CD4-positive, alpha-beta T cell treated with Interleukin-17A for 1 hour (primary cell): ENCODE results near the gene RHOB.

ENCODE experiments used
- DNase-seq: peaks from one replicate; pipeline ENCODE4 v3.0.0-alpha.2; 2020

The RHOB gene

DNA sequence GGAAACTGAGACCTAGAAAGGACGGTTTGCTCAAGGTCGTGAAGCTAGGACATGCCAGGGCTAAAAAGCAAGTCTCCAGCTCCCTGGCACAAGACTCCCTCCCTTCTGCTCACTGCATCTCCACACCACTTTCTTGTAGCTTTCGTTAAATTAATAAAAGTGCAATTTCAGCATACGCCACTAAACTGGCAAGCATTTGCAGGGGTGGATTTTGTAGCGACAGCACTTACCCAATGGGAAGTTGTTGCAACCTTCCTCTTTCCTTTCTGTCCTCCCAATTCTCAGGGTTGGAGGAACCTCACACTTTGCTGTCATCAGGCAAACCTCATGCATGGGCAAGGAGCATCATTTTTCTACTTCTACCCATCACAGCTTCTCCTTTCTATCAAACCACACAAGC is 7.4 kb upstream of the RHOB start:
- DNase-seq = peak; percentile 32

DNA sequence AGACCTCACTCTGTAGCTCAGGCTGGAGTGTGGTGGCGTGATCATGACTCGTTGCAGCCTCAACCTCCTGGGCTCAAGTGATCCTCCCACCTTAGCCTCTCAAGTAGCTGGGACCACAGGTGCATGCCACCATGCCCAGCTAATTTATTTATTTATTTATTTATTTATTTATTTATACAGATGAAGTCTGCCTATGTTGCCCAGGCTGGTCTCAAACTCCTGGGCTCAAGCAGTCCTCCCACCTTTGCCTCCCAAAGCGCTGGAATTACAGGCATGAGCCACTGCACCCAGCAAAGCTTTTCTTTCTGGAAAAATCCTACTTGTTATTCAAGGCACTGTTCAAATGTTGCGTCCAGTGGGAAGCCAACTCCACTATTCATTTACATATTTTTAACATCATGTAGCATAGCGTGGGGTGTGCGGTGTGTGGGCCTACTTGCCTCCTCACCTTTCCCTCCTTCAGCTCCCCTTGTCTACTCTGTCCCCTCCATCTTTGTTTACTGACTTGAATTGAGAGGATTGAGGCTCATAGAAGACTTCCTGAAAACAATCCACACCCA is 6.8 kb upstream of the RHOB start:
- DNase-seq = no peak

DNA sequence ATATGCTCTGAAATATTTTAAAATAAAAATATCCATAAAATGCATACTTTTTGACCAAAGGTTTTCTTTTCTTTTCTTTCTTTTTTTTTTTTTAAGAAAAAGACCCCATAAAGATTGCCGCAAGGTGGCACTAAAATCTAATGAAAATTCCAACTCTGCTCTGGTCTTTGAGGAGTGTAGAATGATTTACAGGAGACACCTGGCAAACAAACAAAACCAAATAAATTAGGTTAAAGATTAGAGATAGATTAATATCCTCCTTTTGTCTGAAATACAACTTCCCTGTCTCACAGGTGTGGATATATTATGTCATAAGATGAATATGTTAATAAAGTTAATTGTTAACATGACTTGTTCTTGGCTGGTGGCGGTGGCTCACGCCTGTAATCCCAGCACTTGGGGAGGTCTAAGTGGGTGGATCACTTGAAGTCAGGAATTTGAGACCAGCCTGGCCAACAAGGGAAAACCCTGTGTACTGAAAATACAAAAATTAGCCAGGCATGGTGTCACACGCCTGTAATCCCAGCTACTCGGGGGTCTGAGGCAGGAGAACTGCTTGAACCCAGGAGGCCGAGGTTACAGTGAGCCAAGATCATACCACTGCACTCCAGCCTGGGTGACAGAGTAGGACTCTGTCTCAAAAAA is 3.5 kb upstream of the RHOB start:
- peak; percentile 56 for DNase-seq

DNA sequence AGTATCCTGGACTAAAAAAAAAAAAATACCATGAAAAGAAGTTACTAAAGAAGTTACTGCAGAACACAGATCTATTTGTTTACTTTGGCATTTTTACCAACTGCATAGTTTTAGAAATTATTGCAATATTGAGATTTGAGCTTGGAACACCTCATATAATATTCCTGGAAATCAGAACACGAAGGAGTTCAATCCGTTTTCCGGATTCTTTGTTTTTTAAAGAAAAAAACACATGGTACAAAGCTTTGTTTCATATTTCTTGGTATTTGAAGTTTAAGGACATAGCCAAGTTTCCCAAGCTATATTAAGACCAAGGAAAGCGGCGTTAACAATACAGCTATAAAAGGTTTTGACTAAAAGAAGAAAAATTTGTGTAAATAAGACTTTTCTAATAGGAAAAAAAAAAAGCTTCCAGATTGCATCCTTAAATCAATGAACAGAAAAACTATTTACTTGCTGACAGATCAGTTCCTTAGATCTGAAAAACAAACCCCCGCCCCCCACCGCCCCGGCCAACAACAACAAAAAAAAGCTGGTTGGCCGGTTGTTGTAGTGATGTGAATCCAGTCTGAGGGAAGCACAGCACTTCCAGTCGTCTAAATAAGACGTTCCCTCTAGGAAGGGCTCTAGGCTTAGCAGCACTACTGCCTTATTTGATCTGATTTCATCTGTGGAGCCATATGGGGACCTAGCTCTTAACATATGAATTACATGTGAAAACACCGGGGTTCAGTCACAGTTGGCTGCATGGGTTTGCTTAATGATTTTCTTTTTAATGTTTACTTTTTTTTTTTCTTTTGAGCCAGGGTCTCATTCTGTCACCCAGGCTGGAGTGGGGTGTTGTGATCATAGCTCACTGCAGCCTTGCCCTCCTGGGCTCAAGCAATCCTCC is 2.5 kb upstream of the RHOB start:
- DNase-seq = no peak

DNA sequence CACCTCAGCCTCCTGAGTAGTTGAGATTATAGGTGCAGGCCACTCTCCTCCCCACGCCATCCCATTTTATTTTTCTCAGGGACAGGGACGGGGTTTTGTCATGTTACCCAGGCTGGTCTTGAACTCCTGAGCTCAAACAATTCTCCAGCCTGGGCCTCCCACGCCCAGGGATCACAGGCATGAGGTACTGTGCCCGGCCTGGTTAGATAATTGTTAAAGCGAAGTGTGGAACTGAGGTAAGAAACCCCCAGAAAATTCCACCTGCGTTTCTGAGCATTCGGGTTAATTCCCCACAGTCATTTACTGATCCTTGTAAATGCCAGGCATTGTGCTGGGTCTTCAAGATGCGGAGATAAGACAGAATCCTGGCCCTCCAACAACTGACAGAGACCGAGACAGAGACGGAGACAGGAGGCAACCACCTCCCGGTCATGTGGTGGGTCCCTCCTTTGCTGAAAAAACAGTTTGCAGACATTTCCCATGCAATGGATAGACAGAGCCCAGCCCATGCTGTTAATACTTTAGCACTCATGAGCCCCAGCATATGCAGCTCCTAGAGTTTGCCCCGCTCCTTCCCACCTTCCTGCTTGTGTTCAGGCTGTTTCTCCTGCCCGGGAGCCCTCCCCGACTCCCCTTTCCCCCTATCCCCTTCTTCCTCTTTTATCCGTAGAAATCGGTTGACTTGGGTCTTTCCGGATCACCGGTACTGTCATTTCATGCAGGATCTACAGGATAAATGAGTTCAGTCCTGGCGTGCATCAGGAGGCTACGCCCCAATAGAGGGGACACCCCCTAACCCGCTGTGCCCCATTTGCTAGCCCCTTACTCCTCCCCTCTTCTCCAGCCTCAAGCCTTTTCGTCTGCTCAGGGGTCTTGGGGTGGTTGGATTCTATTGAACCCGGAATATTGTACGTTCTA is 1.6 kb upstream of the RHOB start:
- DNase-seq = no peak

DNA sequence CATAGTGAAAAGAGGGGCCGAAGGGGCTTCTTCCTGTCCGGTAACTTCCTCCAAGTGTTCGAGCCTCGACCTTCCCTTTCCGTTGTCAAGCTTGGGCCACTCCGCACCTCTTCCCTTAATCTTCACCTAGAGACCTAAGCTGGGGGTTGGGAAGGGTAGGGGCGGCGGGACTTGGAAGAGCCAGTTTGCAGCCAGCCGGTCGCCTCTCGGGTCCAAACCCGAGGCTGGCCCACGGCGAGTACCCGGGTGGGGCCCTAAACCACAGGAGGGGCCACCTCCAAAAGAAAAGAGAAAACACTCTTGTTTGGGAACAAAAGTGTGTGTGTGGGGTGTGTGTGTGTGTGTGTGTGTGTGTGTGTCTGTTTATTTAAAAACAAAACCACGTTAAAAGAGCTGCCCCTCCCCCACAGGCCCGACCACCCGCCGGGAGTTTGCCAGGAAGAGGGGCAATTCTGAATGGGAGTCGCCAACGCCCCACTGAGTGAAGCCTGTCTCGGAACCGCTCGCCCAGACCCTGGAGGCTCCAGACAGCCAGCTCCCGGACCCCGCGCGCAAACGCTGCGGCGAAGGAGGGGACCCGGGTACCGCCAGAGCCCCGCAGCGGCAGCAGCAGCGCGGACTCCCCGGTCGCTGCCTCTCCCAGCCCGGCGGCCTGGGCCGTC is 488 bp upstream of the RHOB start:
- no peak for DNase-seq

GRCh38 chr2:20447437-20448245 is 767 bp downstream of the RHOB start:
- peak; percentile 41 for DNase-seq

GRCh38 chr2:20448246-20448976 is 1.5 kb downstream of the RHOB start:
- peak; percentile 8 for DNase-seq

DNA sequence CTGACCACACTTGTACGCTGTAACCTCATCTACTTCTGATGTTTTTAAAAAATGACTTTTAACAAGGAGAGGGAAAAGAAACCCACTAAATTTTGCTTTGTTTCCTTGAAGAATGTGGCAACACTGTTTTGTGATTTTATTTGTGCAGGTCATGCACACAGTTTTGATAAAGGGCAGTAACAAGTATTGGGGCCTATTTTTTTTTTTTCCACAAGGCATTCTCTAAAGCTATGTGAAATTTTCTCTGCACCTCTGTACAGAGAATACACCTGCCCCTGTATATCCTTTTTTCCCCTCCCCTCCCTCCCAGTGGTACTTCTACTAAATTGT is 2.1 kb downstream of the RHOB start:
- no peak for DNase-seq

DNA sequence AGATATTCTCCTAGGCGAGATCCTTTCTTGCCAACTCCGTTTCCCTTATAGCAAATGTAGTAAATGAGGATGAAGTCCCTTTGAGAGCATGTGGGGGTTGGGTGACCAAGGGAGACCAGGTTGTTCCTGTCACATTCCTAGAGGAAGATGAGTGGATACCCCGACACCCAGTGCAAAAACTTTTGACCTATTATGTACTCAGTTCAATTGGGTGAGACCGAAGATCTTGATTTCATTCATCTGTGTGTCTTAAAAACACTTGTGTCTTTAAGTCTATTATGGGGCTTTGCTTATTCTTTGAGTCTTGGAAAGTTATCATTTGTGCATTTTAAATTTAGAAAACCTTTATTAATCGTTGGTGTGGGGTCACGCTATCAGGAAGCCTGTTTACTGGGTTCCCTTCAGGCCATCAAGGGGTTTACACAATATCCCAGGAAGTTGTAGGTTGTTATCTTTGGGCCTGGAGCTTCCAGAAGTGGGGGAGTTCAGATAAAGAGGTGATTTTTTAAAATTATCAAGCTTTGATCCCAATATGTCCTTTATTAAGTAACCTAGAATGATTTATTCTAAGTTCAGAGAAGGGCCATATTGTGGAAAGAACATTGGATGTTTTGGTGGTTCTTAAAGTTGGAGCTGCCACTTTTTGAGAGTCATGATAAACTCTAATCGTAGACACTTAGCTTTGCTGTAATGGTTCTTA is 2.8 kb downstream of the RHOB start:
- DNase-seq = peak; percentile 13

DNA sequence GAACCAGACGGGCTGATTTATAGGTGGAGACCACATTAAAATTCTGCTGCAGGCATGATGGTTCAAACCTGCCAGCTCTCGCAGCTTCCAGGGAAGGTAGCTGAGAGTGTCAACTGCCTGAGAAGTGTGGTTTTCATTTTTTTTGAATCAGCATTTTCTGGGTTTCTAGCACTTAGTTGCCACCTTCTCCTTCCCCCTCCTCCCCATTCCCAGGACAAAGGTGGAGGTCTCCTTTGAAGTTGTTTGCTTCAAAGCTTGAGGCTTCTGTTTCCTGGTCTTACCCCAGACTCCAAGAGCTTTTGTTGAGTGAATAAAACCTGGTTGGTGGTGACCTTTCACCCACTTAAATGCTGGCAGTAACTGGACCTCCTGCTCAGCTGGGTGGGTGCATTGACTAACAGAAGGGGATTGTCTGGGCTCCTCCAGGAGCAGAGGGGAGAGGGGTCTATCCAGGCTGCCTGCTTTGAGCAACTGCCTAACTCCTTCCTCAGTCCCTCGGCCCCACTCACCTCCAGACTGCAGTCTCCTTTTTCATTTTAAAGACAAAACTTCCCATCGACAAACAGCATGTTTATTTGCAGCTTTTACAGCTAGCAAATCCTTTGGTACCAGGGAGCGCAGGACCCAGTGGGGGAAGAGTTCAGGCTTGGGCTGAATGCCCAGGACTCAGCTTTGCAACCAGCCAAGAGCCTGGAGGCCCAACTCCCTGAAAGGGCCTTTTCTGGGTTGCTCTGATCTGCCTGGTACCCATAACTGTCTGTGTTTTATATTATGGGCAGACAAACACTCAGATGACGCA is 3.5 kb downstream of the RHOB start:
- DNase-seq = peak; percentile 14

DNA sequence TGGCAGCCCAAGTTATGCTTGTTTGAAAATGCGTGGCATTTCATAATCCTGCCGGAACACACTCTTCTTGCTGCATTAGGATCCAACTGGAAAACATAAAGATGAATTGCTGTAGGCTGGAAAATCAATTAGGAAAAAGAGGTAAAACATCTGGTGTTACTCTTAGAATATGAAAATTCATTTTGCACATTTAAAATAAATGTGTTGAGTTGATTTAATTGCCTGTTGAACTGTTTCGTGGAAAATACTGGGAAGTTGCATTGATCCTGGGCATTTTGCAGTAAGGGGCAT is 4.1 kb downstream of the RHOB start:
- no peak for DNase-seq

DNA sequence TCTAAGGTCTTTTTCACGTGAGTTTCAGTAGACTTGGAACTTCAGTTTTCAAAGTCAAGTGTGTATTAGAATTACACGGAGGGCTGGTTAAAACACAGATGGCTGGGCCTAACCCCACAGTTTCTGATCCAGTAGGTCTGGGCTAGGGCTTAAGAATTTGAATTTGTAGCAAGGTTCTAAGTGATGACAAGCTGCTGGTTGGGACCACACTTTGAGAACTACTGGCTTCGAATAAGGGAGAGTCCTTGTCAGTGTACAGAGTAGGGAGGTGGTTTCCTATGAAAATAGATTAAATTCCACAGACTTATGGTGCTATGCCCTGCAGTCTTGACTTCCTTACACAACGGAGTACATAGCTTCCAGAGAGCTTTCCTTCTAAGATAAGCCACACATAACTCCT is 4.5 kb downstream of the RHOB start:
- DNase-seq = no peak

DNA sequence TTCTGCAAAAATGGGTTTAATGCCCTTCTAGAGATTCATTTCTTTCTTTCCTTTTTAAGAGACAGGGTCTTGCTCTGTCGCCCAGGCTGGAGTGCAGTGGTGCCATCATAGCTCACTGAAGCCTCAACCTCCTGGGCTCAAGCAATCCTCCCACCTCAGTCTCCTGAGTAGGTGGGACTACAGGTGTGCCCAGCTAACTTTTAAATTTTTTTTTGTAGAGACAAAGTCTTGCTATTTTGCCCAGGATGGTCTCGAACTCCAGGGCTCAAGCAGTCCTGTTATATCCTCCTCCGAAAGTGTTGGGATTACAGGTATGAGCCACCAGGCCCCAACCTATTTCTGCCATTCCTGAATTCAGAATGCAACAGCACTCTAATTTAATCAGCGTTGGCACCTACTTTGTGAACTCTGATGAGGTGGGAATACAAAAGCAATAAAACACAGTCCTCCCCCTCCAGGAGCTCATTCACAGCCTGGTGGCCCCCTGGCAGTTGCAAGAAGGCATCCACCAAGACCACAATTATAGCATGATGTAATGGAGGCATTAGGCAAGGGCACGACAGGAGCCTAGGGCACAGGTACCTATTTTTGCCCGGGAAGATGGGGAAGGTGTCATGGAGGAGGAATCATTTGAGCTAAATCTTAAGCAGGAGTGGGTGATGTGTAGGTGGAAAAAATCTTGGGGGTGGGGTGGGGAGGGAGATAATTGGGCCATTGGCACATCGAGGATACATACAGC is 5.1 kb downstream of the RHOB start:
- no peak for DNase-seq

GRCh38 chr2:20452551-20452950 is 5.7 kb downstream of the RHOB start:
- DNase-seq = no peak

- DNase-seq = no peak
These were observed 6.2 kb downstream of the RHOB start for GRCh38 chr2:20453087-20453486.

- no peak for DNase-seq
These were observed 7.4 kb downstream of the RHOB start for GRCh38 chr2:20454036-20454981.

- DNase-seq = no peak
These were observed 8.3 kb downstream of the RHOB start for GRCh38 chr2:20455076-20455587.
